GM19324 (cell line): ENCODE measurements around the gene TRERF1.
"Not testable (repeated sequence)": the region's sequence is repeated elsewhere in the genome, so short reads cannot be mapped to it uniquely, and the experiment has no call there.

Experiments used
- ATAC-seq: cut with Tn5 transposase; IDR thresholded peaks from one replicate; pipeline ENCODE4 v1.9.1; 2021; ENCODE audit warnings: mild to moderate bottlenecking, moderate library complexity; ENCODE audit not compliant: unreplicated experiment, low FRiP score

TRERF1 gene

GRCh38 chr6:42345696-42346416 lies 105.9 kb downstream of the TRERF1 start:
- ATAC-seq, result no peak

GRCh38 chr6:42344756-42345155 lies 107.0 kb downstream of the TRERF1 start:
- ATAC-seq, result no peak

GRCh38 chr6:42341771-42342553 lies 109.8 kb downstream of the TRERF1 start:
- no peak for ATAC-seq

GRCh38 chr6:42341221-42341620 lies 110.5 kb downstream of the TRERF1 start:
- no peak for ATAC-seq

GRCh38 chr6:42340511-42340910 lies 111.2 kb downstream of the TRERF1 start:
- no peak for ATAC-seq

GRCh38 chr6:42339991-42340401 lies 111.7 kb downstream of the TRERF1 start:
- no peak for ATAC-seq

- no peak for ATAC-seq
These were observed 112.9 kb downstream of the TRERF1 start for GRCh38 chr6:42338744-42339222.

- no peak for ATAC-seq
These were observed 113.6 kb downstream of the TRERF1 start for GRCh38 chr6:42337985-42338743.

GRCh38 chr6:42336431-42336830 lies 115.3 kb downstream of the TRERF1 start:
- ATAC-seq, result no peak

- ATAC-seq, result no peak
These were observed 115.8 kb downstream of the TRERF1 start for GRCh38 chr6:42335896-42336295.

- ATAC-seq, result no peak
These were observed 116.9 kb downstream of the TRERF1 start for GRCh38 chr6:42334870-42335269.

GRCh38 chr6:42333612-42334011 lies 118.1 kb downstream of the TRERF1 start:
- ATAC-seq, result no peak

- ATAC-seq, result no peak
These were observed 118.8 kb downstream of the TRERF1 start for GRCh38 chr6:42332916-42333315.

GRCh38 chr6:42331019-42331418 lies 120.7 kb downstream of the TRERF1 start:
- ATAC-seq, result no peak

- ATAC-seq, result no peak
These were observed 125.5 kb downstream of the TRERF1 start for GRCh38 chr6:42326248-42326647.

- ATAC-seq, result not testable (repeated sequence)
These were observed 126.9 kb downstream of the TRERF1 start for GRCh38 chr6:42324656-42325324.

GRCh38 chr6:42322676-42323075 lies 129.1 kb downstream of the TRERF1 start:
- ATAC-seq, result no peak

GRCh38 chr6:42321976-42322375 lies 129.8 kb downstream of the TRERF1 start:
- ATAC-seq, result no peak

- ATAC-seq, result no peak
These were observed 131.0 kb downstream of the TRERF1 start for GRCh38 chr6:42320762-42321161.

GRCh38 chr6:42318480-42318879 lies 133.2 kb downstream of the TRERF1 start:
- no peak for ATAC-seq
